Measurements from ENCODE around the gene APOL1.

Gene APOL1

GRCh38 chr22:36297568-36297967 lies 44.6 kb downstream of the APOL1 start:
- no peak overlapping the region for H3K4me2 ChIP-seq (ENCODE audit: low read length)
- H3K36me3 ChIP-seq (ENCODE audit: control insufficient read depth, low read length) = peaks cover 98% of the 10 kb centered on the region
- 0 out of 2 replicates have a peak, but pooled peaks cover 3% of the 10 kb centered on the region for H4K20me1 ChIP-seq (ENCODE audit: control insufficient read depth, insufficient read depth, low read depth, low read length)
- no peaks in the 10 kb centered on the region for H3K79me2 ChIP-seq (ENCODE audit: control insufficient read depth, low read length)
- H3K9me3 ChIP-seq (ENCODE audit: control insufficient read depth, insufficient read depth, low read length) = no peaks in the 10 kb centered on the region
- H3K27me3 ChIP-seq (ENCODE audit: control insufficient read depth, low read length) = no peaks in the 10 kb centered on the region
- TF ChIP-seq CTCF (IDR thresholded peaks at IDR 0.05; ENCODE audit: low read depth, low read length, poor library complexity, severe bottlenecking) (no peak), EZH2phosphoT487 (IDR thresholded peaks at IDR 0.05; ENCODE audit: borderline replicate concordance, low read length) (no peak)
- H3K27ac ChIP-seq (ENCODE audit: low read depth, low read length) = no peak overlapping the region
- H3K9me2 ChIP-seq (replicated peaks; ENCODE audit: control insufficient read depth, low read length) = no peaks in the 10 kb centered on the region
- H3F3A ChIP-seq (ENCODE audit: control insufficient read depth, insufficient read depth) = peaks cover 9% of the 10 kb centered on the region
- H3K4me1 ChIP-seq (ENCODE audit: control insufficient read depth, low read length) = peaks cover 4% of the 10 kb centered on the region; the same call in 1 of the 2 replicates
- H3K4me3 ChIP-seq (ENCODE audit: low read length) = no peak overlapping the region

GRCh38 chr22:36298118-36298517 lies 45.2 kb downstream of the APOL1 start:
- no peak overlapping the region for H3K27ac ChIP-seq (ENCODE audit: low read depth, low read length)
- no peaks in the 10 kb centered on the region for H3K9me2 ChIP-seq (replicated peaks; ENCODE audit: control insufficient read depth, low read length)
- H3F3A ChIP-seq (ENCODE audit: control insufficient read depth, insufficient read depth) = peaks cover 11% of the 10 kb centered on the region
- H3K4me1 ChIP-seq (ENCODE audit: control insufficient read depth, low read length) = peaks cover 4% of the 10 kb centered on the region; the same call in 1 of the 2 replicates
- H3K4me2 ChIP-seq (ENCODE audit: low read length) = no peak overlapping the region
- peaks cover 98% of the 10 kb centered on the region for H3K36me3 ChIP-seq (ENCODE audit: control insufficient read depth, low read length)
- no peaks in the 10 kb centered on the region for H3K9me3 ChIP-seq (ENCODE audit: control insufficient read depth, insufficient read depth, low read length)
- H4K20me1 ChIP-seq (ENCODE audit: control insufficient read depth, insufficient read depth, low read depth, low read length) = 0 out of 2 replicates have a peak, but pooled peaks cover 3% of the 10 kb centered on the region
- no peak overlapping the region for H3K4me3 ChIP-seq (ENCODE audit: low read length)
- no peaks in the 10 kb centered on the region for H3K79me2 ChIP-seq (ENCODE audit: control insufficient read depth, low read length)
- TF ChIP-seq CTCF (IDR thresholded peaks at IDR 0.05; ENCODE audit: low read depth, low read length, poor library complexity, severe bottlenecking) = no peak
- no peak for TF ChIP-seq EZH2phosphoT487 (IDR thresholded peaks at IDR 0.05; ENCODE audit: borderline replicate concordance, low read length)
- H3K27me3 ChIP-seq (ENCODE audit: control insufficient read depth, low read length) = no peaks in the 10 kb centered on the region

GRCh38 chr22:36298601-36299000 lies 45.7 kb downstream of the APOL1 start:
- no peak overlapping the region for H3K4me2 ChIP-seq (ENCODE audit: low read length)
- H4K20me1 ChIP-seq (ENCODE audit: control insufficient read depth, insufficient read depth, low read depth, low read length) = 0 out of 2 replicates have a peak, but pooled peaks cover 3% of the 10 kb centered on the region
- H3K27me3 ChIP-seq (ENCODE audit: control insufficient read depth, low read length) = no peaks in the 10 kb centered on the region
- TF ChIP-seq CTCF (IDR thresholded peaks at IDR 0.05; ENCODE audit: low read depth, low read length, poor library complexity, severe bottlenecking) = no peak
- no peak for TF ChIP-seq EZH2phosphoT487 (IDR thresholded peaks at IDR 0.05; ENCODE audit: borderline replicate concordance, low read length)
- H3K27ac ChIP-seq (ENCODE audit: low read depth, low read length) = no peak overlapping the region
- peaks cover 4% of the 10 kb centered on the region; the same call in 1 of the 2 replicates for H3K4me1 ChIP-seq (ENCODE audit: control insufficient read depth, low read length)
- H3K9me2 ChIP-seq (replicated peaks; ENCODE audit: control insufficient read depth, low read length) = no peaks in the 10 kb centered on the region
- no peaks in the 10 kb centered on the region for H3K79me2 ChIP-seq (ENCODE audit: control insufficient read depth, low read length)
- peaks cover 96% of the 10 kb centered on the region for H3K36me3 ChIP-seq (ENCODE audit: control insufficient read depth, low read length)
- peaks cover 11% of the 10 kb centered on the region for H3F3A ChIP-seq (ENCODE audit: control insufficient read depth, insufficient read depth)
- no peaks in the 10 kb centered on the region for H3K9me3 ChIP-seq (ENCODE audit: control insufficient read depth, insufficient read depth, low read length)
- H3K4me3 ChIP-seq (ENCODE audit: low read length) = no peak overlapping the region
